ENCODE measurements around the gene SLC25A18. TPM values are rescaled to one million over a fixed set of nuclear protein-coding genes. Genes with fewer than 3 reads are reported as not detected.

The SLC25A18 gene
- total RNA-seq, 1 experiment from 2014 or later: 0.57 TPM

DNA sequence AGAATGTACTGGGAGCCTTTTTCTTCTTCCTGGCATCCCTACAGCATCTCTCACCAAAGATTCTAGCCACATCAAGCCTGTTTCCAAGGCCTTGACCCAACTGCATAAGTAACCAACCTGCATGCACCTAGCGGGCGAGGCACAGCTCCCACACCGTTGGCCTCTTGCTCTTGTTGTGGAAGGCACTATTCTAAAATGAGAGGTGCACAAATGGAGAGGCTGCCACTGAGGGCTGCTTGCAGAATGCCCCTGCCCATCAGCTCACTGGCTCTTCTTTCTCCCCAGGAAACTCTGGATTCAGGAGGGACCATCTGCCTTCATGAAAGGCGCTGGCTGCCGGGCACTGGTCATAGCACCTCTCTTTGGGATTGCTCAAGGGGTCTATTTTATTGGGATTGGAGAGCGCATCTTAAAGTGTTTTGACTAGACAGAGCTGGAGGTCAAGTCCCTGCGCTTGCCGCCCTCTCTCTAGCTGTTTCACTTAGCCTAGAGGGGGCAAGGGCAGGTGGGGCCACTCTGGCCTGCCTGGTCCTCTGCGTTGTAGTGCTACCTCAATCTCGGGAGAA lies 26.6 kb downstream of the SLC25A18 start:
- Histone ChIP-seq H3K36me3 (ENCODE audit: low read depth) (no peaks in the 10 kb centered on the region), H3K4me2 (no peak overlapping the region), H4K20me1 (ENCODE audit: insufficient read depth) (no peaks in the 10 kb centered on the region), H3K9me2 (ENCODE audit: insufficient read depth) (no peaks in the 10 kb centered on the region), H3F3A (ENCODE audit: insufficient read depth, low read depth) (no peaks in the 10 kb centered on the region), H3K79me2 (ENCODE audit: low read depth) (no peaks in the 10 kb centered on the region), H3K4me1 (replicated peaks; ENCODE audit: insufficient read depth) (no peaks in the 10 kb centered on the region), H2AFZ (no peak overlapping the region), H3K9me3 (ENCODE audit: insufficient read depth, low read depth) (no peaks in the 10 kb centered on the region), H3K4me3 (no peak overlapping the region), H3K27ac (no peak overlapping the region), H3K27me3 (ENCODE audit: insufficient read depth, low read depth) (no peaks in the 10 kb centered on the region)
- ChIA-PET CTCF (interaction anchor here (1.2 kb wide), 1 partner anchor 31 kb away, joined by 10 read pairs; no protein-coding TSS in a partner anchor), POLR2A (ENCODE audit: unreplicated experiment) (no interaction called here)
- DNase-seq: no peak
- intact Hi-C loops (cut with micrococcal nuclease; ENCODE audit: unreplicated experiment): no loop called here
- TF ChIP-seq, protein P1, sequence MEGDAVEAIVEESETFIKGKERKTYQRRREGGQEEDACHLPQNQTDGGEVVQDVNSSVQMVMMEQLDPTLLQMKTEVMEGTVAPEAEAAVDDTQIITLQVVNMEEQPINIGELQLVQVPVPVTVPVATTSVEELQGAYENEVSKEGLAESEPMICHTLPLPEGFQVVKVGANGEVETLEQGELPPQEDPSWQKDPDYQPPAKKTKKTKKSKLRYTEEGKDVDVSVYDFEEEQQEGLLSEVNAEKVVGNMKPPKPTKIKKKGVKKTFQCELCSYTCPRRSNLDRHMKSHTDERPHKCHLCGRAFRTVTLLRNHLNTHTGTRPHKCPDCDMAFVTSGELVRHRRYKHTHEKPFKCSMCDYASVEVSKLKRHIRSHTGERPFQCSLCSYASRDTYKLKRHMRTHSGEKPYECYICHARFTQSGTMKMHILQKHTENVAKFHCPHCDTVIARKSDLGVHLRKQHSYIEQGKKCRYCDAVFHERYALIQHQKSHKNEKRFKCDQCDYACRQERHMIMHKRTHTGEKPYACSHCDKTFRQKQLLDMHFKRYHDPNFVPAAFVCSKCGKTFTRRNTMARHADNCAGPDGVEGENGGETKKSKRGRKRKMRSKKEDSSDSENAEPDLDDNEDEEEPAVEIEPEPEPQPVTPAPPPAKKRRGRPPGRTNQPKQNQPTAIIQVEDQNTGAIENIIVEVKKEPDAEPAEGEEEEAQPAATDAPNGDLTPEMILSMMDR (conservative IDR thresholded peaks at IDR 0.05): no peak
- no peak for TF ChIP-seq EZH2 (IDR thresholded peaks at IDR 0.05; ENCODE audit: low read depth)
- BruUV-seq (replicated peaks): no TSS peak

DNA sequence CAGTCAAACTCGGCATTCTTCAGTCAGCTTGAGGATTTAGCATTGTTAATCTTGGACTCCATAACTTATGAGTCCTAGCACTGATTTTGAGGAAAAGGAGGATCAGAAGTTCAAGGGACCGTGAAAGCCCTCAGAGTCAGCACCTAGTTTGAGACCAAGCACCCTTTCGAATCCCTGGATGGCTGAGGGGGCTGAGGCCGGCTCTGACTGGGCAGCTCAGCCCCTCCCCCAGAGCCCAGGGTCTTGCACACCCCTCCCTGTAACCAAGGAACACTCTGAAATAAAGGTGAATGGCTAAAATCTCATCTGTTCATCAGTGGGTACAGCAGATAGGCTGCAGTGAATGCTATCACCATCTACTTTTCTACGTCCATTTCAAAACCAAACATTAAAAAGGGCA lies 27.3 kb downstream of the SLC25A18 start:
- Histone ChIP-seq H3K4me3 (no peak overlapping the region), H3K9me3 (ENCODE audit: insufficient read depth, low read depth) (no peaks in the 10 kb centered on the region), H3F3A (ENCODE audit: insufficient read depth, low read depth) (no peaks in the 10 kb centered on the region), H3K27me3 (ENCODE audit: insufficient read depth, low read depth) (no peaks in the 10 kb centered on the region), H3K9me2 (ENCODE audit: insufficient read depth) (no peaks in the 10 kb centered on the region), H3K79me2 (ENCODE audit: low read depth) (no peaks in the 10 kb centered on the region), H2AFZ (no peak overlapping the region), H4K20me1 (ENCODE audit: insufficient read depth) (no peaks in the 10 kb centered on the region), H3K4me2 (no peak overlapping the region), H3K27ac (no peak overlapping the region), H3K36me3 (ENCODE audit: low read depth) (no peaks in the 10 kb centered on the region), H3K4me1 (replicated peaks; ENCODE audit: insufficient read depth) (no peaks in the 10 kb centered on the region)
- DNase-seq: no peak
- no TSS peak for BruUV-seq (replicated peaks)
- ChIA-PET POLR2A (ENCODE audit: unreplicated experiment) (no interaction called here), CTCF (no interaction called here)
- intact Hi-C loops (cut with micrococcal nuclease; ENCODE audit: unreplicated experiment): no loop called here
- TF ChIP-seq, protein P1 (conservative IDR thresholded peaks at IDR 0.05): no peak
- no peak for TF ChIP-seq EZH2 (IDR thresholded peaks at IDR 0.05; ENCODE audit: low read depth)

DNA sequence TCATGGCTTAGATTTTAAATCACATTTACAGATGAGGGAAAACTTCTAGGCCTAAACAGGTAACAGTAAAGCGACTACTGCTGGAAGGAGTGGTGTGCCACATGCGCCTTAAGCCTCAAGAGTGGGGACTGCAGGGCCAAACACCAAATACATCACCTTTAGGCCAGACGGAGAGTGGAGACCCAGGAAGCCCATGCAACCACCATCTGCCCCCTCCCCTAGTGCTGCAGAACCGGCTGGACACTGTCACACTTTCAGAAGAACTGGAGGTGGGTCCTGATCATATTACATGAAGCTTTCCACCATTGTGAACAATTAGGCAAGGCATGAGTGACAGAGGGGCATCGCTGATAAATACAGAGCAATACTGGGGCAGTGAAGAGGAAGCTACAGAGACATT lies 28.9 kb downstream of the SLC25A18 start:
- Histone ChIP-seq H2AFZ (no peak overlapping the region), H3K27ac (no peak overlapping the region), H3K9me3 (ENCODE audit: insufficient read depth, low read depth) (no peaks in the 10 kb centered on the region), H3F3A (ENCODE audit: insufficient read depth, low read depth) (no peaks in the 10 kb centered on the region), H3K27me3 (ENCODE audit: insufficient read depth, low read depth) (no peaks in the 10 kb centered on the region), H3K4me3 (no peak overlapping the region), H3K9me2 (ENCODE audit: insufficient read depth) (no peaks in the 10 kb centered on the region), H3K4me1 (replicated peaks; ENCODE audit: insufficient read depth) (no peaks in the 10 kb centered on the region), H3K4me2 (no peak overlapping the region), H3K79me2 (ENCODE audit: low read depth) (no peaks in the 10 kb centered on the region), H3K36me3 (ENCODE audit: low read depth) (no peaks in the 10 kb centered on the region), H4K20me1 (ENCODE audit: insufficient read depth) (no peaks in the 10 kb centered on the region)
- DNase-seq: no peak
- TF ChIP-seq EZH2 (IDR thresholded peaks at IDR 0.05; ENCODE audit: low read depth): no peak
- TF ChIP-seq, protein P1 (conservative IDR thresholded peaks at IDR 0.05): no peak
- BruUV-seq (replicated peaks): no TSS peak
- intact Hi-C loops (cut with micrococcal nuclease; ENCODE audit: unreplicated experiment): no loop called here
- CTCF ChIA-PET: no interaction called here
- POLR2A ChIA-PET (ENCODE audit: unreplicated experiment): interaction anchor here (0.6 to 0.7 kb wide), 2 partner anchors 21 to 166 kb away, joined by 3 to 23 read pairs; no protein-coding TSS in a partner anchor

Data from PC-9 (cell line).